SIG-M5 treated with dmso at 0.1 percent for 504 hours (cell line): ENCODE results near the gene GALNT18.

ENCODE experiments used
- DNase-seq: peaks from one replicate; lab custom pipeline; 2025; ENCODE audit not compliant: unreplicated experiment; lab: John Stamatoyannopoulos, UW

GALNT18 gene

GRCh38 chr11:11247086-11247485 lies 374.7 kb downstream of the GALNT18 start:
- DNase-seq: no peak

- DNase-seq: no peak
Measured at GRCh38 chr11:11246166-11246565, 375.6 kb downstream of the GALNT18 start.

GRCh38 chr11:11245453-11245852 lies 376.4 kb downstream of the GALNT18 start:
- no peak for DNase-seq

GRCh38 chr11:11244470-11245080 lies 377.2 kb downstream of the GALNT18 start:
- DNase-seq: no peak

GRCh38 chr11:11243590-11244469 lies 378.0 kb downstream of the GALNT18 start:
- peak; percentile 39 for DNase-seq

- DNase-seq: no peak
Measured at GRCh38 chr11:11243209-11243589, 378.6 kb downstream of the GALNT18 start.

GRCh38 chr11:11241284-11241683 lies 380.5 kb downstream of the GALNT18 start:
- DNase-seq: no peak

GRCh38 chr11:11239959-11240358 lies 381.8 kb downstream of the GALNT18 start:
- DNase-seq: no peak

- DNase-seq: no peak
Measured at GRCh38 chr11:11237070-11237832, 384.6 kb downstream of the GALNT18 start.

- DNase-seq: no peak
Measured at GRCh38 chr11:11236498-11237059, 385.2 kb downstream of the GALNT18 start.

- no peak for DNase-seq
Measured at GRCh38 chr11:11231763-11232162, 390.0 kb downstream of the GALNT18 start.

- no peak for DNase-seq
Measured at GRCh38 chr11:11230802-11231562, 390.8 kb downstream of the GALNT18 start.

- DNase-seq: no peak
Measured at GRCh38 chr11:11230087-11230486, 391.7 kb downstream of the GALNT18 start.

GRCh38 chr11:11229647-11230046 lies 392.2 kb downstream of the GALNT18 start:
- no peak for DNase-seq

GRCh38 chr11:11227296-11228085 lies 394.3 kb downstream of the GALNT18 start:
- no peak for DNase-seq
